DND-41 (cell line): ENCODE data around the gene DCAF5.
A peak's percentile ranks its signal among the peaks of the same experiment; 100 is the strongest.

Experiments used
- EZH2 ChIP-seq: IDR thresholded peaks from 3 replicates; pipeline ENCODE4 v1.6.1; 2012; ENCODE audit warnings: borderline replicate concordance, low read depth, mild to moderate bottlenecking, moderate library complexity, low read length, inconsistent platforms; ENCODE audit not compliant: severe bottlenecking
- TF ChIP-seq, protein P1 (sequence below): IDR thresholded peaks from 2 replicates; pipeline ENCODE4 v1.5.1; 2012; ENCODE audit warnings: borderline replicate concordance, low read length, moderate library complexity, mild to moderate bottlenecking; ENCODE audit not compliant: poor library complexity, severe bottlenecking; ENCODE audit errors: extremely low read depth

DNA sequence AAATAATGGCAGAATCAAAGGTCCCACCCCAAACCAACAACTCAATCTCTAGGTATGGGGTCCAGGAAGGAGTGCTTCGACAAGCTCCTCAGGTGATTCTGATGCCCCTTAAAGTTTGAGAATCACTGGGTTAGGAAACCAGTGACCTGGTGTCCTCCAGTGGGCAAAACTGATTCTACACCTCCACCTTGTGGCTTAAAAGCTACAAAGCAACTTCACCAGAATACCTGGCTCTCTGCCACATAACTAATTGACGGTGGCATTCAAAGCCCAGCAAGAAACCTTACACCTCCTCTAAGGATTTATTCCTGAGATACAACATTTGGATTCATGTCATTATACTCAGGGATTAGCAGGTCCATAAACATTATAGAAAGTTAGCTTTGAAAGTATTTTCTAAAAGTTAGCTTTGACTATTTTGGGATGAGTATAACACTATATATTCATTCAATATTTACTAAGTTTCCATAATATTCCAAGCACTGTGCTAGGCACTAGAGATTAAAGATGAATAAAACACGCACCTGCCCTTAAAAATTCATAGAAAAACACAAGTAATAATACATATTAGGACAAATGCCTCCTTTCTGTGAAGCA is 45.4 kb downstream of the DCAF5 start:
- TF ChIP-seq EZH2 = no peak
- TF ChIP-seq, protein P1, sequence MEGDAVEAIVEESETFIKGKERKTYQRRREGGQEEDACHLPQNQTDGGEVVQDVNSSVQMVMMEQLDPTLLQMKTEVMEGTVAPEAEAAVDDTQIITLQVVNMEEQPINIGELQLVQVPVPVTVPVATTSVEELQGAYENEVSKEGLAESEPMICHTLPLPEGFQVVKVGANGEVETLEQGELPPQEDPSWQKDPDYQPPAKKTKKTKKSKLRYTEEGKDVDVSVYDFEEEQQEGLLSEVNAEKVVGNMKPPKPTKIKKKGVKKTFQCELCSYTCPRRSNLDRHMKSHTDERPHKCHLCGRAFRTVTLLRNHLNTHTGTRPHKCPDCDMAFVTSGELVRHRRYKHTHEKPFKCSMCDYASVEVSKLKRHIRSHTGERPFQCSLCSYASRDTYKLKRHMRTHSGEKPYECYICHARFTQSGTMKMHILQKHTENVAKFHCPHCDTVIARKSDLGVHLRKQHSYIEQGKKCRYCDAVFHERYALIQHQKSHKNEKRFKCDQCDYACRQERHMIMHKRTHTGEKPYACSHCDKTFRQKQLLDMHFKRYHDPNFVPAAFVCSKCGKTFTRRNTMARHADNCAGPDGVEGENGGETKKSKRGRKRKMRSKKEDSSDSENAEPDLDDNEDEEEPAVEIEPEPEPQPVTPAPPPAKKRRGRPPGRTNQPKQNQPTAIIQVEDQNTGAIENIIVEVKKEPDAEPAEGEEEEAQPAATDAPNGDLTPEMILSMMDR = peak; percentile 75
